ENCODE measurements around the gene TMPRSS12.
A peak's percentile ranks its signal among the peaks of the same experiment; 100 is the strongest.
"Not testable (repeated sequence)": the region's sequence is repeated elsewhere in the genome, so short reads cannot be mapped to it uniquely, and the experiment has no call there.

The TMPRSS12 gene

GRCh38 chr12:50926932-50927331 lies 84.2 kb downstream of the TMPRSS12 start:
- not testable (repeated sequence) for DNase-seq (ENCODE audit: low spot score)

- no peak for DNase-seq (ENCODE audit: low spot score)
Observed at GRCh38 chr12:50927356-50927755, 84.6 kb downstream of the TMPRSS12 start.

DNA sequence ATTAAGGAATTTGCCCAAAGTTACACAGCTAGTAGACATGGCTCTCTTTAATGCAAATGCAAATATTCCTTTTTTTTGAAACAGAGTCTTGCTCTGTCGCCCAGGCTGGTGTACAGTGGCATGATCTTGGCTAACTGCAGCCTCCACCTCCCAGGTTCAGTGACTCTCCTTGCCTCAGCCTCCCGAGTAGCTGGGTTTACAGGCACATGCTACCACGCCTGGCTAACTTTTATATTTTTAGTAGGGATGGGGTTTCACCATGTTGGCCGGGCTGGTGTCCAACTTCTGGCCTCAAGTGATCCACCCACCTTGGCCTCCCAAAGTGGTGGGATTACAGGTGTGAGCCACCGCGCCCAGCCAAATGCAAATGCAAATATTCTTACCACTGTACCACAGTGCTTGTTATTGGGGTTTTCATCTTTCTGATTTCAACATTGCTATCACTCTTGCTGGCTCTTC lies 85.1 kb downstream of the TMPRSS12 start:
- DNase-seq (ENCODE audit: low spot score), result no peak

- DNase-seq (ENCODE audit: low spot score), result no peak
Observed at GRCh38 chr12:50928392-50928791, 85.7 kb downstream of the TMPRSS12 start.

DNA sequence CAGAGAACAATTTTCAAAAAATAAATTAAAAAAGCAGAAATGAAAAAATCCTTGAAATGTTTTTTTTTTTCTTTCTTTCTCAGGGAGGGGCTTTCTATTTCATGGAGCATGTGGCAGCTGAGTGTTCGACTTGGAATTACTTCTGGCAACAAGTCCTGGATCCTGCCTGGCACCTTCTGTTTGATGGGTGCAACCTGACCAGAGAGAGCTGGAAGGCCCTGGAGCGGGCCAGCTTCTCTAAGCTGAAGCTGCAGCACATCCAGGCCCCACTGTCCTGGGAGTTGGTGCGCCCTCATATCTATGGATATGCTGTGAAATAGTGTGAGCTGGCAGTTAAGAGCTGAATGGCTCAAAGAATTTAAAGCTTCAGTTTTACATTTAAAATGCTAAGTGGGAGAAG lies 87.1 kb downstream of the TMPRSS12 start:
- DNase-seq (ENCODE audit: low spot score), result no peak

DNA sequence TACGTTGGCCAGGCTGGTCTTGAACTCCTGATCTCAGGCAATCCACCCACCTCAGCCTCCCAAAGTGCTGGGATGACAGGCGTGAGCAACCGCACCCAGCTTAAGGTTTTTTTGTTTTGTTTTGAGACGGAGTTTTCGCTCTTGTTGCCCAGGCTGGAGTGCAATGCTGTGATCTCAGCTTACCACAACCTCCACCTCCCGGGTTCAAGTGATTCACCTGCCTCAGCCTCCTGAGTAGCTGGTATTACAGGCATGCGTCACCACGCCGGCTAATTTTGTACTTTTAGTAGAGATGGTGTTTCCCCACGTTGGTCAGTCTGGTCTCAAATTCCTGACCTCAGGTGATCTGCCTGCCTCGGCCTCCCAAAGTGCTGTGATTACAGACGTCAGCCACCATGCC lies 87.8 kb downstream of the TMPRSS12 start:
- not testable (repeated sequence) for DNase-seq (ENCODE audit: low spot score)

GRCh38 chr12:50932787-50933280 lies 90.1 kb downstream of the TMPRSS12 start:
- DNase-seq (ENCODE audit: low spot score), result no peak

GRCh38 chr12:50933459-50934124 lies 90.9 kb downstream of the TMPRSS12 start:
- DNase-seq (ENCODE audit: low spot score), result no peak

DNA sequence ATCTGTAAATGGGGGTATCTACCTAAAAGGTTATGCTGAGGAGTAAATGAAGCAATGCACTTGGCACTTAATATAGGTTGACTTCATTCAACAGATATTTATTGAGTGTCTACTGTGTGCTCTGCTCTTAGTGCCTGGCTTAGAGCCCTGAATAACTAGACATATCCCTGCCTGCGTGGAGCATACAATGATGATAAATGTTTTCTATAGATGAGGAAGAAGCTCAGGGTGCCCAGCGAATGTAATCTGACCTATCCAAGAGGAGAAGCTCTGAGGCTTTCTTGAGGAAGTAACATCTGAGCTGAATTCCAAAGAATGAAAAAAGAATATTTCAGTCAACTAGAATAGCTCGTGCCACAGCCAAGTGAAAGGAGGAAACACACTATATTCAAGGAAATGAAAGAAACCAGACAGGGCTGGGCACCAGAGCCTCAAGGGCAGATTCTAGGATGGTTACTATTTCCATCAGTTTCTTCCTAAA lies 91.7 kb downstream of the TMPRSS12 start:
- no peak for DNase-seq (ENCODE audit: low spot score)

- peak; percentile 41 for DNase-seq (ENCODE audit: low spot score)
Observed at GRCh38 chr12:50934981-50935807, 92.5 kb downstream of the TMPRSS12 start.

DNA sequence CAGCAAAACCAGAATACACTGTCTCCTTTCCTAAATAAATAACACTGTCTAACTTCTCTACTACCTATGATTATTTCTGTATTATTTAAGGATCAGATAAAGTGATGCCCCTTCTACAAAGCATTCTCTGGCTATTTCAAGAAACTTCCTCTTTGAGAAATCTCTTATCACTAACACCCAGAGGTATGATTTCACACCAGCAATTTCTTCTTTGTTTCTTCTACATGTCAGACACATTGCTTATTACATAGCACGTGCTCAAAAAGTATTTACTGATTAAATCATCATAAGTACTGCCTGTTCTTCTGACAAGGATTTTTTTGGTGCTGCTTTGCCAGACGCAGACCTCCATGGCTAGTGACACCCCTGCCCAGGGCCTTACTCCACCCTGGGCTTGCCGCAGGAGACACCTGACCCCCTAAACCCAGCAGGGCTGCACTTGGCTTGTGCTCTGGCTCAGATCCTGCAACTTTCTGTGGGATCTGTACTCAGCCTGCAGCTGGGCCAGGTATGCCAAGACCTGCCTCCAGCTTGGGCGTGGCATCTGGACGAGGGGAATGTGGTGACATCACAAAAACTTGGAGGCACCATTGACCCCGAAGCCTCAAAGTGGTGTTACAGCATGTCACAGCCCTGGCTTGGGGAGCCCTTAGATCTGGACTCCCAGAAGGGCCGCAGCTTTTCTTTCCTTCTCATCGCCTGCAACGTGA lies 94.2 kb downstream of the TMPRSS12 start:
- no peak for DNase-seq (ENCODE audit: low spot score)

Data from AG08395 (cell line).